ENCODE results near the gene REL.
"Not testable (repeated sequence)": the region's sequence is repeated elsewhere in the genome, so short reads cannot be mapped to it uniquely, and the experiment has no call there.

Gene REL

DNA sequence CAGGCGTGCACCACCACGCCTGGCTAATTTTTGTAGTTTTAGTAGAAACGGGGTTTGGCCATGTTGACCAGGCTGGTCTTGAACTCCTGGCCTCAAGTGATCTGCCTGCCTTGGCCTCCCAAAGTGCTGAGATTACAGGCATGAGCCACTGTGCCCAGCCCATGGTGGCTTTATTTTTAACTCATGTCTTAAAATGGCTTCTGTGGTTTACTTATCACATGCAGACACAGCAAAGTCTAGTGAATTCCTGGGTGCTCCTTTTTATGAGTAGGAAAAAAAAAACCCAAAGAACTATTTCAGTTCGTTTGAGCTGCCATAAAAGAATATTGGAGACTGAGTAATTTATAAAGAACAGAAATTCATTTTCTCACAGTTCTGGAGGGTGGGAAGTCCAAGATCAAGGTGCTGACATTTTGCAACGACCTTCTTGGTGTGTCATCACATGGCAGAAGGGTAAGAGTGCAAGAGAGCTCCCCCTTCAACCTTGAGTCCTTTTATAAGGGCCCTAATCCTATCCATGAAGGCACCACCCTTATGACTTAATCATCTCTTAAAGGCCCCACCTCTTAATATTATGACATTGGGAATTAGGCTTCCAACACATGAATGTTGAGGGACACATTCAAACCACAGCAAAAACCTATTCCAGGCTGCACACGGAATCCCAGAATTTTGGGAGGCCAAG, 12.6 kb upstream of the REL start:
- no peak for DNase-seq

- no peak for DNase-seq
Observed at GRCh38 chr2:60872510-60872928, 8.9 kb upstream of the REL start.

- DNase-seq: no peak
Observed at GRCh38 chr2:60873381-60873780, 8.0 kb upstream of the REL start.

- DNase-seq: no peak
Observed at GRCh38 chr2:60875520-60875919, 5.9 kb upstream of the REL start.

DNA sequence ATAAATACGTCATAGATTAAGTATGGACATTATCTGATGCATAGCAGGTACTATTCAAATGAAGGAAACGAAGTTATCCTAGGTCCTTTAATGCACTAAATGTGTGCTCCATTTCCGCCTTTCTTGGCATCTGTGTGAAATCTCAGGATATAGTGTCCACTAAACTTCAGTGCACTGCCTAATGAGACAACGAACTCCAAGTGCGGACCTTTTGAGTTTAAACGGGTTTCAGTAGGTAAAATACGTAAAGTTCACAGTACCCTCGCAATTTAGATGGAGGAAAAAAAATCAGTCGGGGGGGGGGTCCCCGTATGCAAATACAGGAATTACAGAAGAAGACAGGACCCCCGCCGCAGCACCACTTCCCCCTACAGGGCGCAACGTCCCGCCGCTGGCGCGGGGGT, 729 bp upstream of the REL start:
- no peak for DNase-seq

DNA sequence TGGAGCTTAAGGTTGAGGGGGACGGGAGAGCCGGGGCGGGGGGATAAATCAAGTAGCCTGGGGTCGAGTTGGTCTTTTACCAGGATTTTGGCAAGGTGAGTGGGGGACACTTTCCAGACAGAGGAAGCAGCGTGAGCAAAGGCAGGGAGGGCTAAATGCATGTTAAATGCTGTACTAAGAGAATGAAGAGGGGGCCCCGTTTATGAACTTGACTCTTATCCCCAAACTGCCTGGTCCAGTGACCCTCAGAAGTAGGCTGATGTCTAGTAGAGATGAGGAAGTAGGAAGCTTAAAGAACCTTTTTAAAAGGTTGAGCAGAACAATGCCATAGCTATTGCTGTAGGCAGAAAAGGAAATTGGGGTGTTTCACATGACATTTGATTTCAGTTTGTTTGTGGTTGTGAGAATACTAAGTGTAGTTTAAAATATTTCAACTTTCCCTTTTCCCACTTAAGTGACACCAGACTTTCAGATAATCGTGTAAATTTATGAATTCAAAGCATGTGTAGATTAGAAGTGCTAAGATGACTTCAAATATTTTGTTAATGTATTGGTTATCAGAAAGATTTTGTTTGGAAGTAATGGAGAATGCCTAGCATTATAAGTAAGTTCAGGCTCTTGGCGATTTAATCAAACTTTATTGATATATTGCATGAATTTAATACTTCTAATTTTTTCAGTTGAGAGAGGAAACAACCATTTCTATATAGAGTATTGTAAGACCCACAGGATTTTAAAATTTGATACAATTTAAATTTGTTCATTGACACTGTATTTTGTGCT, 1.8 kb downstream of the REL start:
- peak; percentile 56 for DNase-seq

DNA sequence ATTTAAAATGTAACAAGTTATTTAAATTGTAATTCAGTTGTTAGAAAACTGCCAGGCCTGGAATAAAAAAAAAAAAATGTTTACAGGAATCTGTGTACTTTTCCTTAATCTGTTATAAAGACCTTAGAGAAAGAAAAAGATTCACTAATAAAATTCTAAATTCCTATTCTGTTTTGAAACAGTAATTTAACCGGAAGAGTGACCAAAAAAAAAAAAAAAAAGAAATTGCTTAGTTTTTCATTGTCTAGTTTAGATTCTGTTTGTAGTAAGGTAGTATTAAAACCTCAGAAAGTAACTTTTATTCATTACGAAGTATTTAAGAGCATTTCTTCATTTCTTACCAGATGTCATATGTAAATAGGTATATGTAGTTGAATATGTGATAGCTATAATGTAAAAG, 2.5 kb downstream of the REL start:
- DNase-seq: no peak

DNA sequence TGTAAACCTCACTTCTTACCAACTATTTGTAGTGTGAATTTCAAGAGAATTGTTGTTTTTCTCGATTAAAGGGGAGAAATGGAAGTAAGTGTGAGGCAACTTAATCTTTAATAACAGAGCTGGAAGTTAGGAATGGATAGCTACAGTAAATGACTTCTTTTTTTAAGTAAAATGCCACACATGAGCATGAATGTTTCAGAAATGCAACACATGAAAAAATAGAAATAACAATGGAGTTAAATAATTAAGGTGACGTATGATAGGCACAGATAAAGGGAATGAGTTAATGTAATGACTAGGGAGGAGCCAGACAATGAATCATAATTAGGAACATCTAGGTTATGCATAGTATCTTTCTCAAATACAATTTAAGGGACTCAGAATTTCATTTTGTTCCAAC, 3.4 kb downstream of the REL start:
- no peak for DNase-seq

- no peak for DNase-seq
Observed at GRCh38 chr2:60885683-60886082, 4.3 kb downstream of the REL start.

DNA sequence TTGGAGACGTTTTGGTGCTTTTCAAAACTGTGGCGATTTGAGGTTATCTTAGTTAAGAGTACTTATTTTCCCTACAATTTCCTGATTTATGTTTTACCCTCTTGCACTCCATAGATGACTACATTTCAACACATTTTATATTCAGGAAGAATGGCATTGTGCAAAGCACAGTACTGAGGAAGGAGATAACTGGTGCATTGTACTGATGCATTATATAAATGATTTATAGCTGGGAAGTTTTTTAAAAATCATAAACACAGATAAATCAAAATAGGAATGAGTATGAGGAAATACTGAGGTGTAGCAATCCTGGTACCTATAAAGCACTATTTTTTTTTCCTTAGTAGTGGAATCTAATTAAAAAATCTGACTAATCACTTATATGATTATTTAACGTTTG, 5.6 kb downstream of the REL start:
- peak; percentile 18 for DNase-seq

- peak; percentile 12 for DNase-seq
Observed at GRCh38 chr2:60888853-60889252, 7.5 kb downstream of the REL start.

DNA sequence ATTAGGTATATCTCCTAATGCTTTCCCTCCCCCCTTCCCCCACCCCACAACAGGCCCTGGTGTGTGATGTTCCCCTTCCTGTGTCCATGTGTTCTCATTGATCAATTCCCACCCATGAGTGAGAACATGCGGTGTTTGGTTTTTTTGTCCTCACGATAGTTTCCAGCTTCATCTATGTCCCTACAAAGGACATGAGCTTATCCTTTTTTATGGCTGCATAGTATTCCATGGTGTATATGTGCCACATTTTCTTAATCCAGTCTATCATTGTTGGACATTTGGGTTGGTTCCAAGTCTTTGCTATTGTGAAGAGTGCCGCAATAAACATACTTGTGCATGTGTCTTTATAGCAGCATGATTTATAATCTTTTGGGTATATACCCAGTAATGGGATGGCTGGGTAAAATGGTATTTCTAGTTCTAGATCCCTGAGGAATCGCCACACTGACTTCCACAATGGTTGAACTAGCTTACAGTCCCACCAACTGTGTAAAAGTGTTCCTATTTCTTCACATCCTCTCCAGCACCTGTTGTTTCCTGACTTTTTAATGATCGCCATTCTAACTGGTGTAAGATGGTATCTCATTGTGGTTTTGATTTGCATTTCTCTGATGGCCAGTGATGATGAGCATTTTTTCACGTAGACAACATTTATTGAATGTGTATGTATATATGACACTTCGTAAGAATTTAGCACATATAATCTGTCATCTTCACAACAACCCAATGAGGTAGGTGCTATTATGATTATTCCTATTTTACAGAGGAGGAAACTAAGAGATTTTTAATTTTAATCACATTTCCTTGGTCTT, 8.4 kb downstream of the REL start:
- DNase-seq: not testable (repeated sequence)

GRCh38 chr2:60890393-60890707, 9.0 kb downstream of the REL start:
- no peak for DNase-seq

GRCh38 chr2:60891180-60891579, 9.8 kb downstream of the REL start:
- DNase-seq: no peak

DNA sequence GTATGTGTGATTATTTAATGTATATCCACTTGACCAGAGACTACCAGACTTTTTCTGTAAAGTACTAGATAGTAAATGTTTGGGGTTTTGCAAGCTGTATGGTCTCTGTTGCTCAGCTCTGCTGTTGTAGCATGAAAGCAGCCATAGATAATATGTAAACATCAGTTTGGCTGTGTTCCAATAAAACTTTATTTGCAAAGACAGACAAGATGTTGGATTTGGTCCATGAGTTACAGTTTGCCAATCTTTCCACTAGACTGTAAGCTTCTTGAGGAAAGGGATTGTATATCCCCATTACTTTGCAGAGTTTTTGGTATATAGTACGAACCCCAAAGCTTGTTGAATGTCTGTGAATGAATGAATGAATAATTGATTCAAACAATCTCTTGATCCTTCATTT, 17.2 kb downstream of the REL start:
- DNase-seq: no peak

DNA sequence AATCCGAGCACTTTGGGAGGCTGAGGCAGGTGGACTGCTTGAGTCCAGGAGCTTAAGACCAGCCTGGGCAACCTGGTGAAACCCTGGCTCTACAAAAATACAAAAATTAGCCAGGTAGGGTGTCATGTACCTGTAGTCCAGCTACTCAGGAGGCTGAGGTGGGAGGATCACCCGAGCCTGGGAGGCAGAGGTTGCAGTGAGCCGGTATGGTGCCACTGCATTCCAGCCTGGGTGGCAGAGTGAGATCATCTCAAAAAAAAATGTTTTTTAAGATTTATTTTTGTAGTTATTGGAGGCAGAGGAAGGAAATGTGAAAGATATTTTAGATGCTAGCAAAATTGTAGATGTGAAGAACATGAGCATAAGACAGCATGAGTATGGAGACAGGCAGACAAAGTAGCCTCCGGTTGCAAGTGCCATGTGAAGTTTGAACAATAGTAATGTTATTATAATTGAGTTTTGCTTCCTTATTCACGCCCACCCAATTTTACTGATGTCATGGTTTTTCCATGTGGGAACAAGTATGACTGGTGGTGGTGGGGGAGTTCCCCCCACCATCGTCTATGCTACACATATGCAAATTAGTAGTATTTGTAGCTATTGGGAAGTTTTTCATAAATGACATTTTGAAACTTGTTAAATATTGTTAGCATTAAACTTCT, 18.0 kb downstream of the REL start:
- no peak for DNase-seq

DNA sequence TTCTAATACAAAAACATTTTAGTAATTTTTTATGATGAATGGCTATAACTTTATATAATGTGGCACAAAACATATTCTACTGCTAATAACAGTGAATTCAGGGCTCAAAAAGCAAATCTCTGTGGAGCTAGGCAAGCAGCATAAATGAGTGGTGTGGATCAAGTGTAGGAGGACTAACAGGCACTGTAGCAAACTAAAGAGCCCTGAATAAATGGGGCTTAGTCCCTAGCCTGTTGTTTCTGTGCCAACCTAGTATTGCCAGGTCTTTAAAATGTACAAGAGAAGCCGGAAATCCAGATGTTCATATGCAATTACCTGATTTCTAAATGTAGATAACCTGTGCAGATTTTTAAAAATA, 18.5 kb downstream of the REL start:
- DNase-seq: no peak

DNA sequence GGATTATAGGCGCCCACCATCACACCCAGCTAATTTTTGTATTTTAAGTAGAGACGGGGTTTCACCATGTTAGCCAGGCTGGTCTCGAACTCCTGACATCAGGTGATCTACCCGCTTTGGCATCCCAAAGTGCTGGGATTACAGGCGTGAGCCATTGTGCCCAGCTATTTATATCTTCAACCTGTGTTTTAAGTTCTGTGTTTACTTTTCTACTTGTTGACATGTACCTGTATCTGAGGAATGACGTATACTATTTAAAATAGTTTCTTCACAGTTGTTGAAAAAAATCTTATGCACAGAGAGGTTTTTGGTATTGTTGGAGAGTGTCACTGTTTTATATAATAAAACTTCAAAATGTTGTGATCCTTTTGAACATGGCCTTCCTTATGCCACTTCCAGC, 19.9 kb downstream of the REL start:
- DNase-seq: not testable (repeated sequence)

DNA sequence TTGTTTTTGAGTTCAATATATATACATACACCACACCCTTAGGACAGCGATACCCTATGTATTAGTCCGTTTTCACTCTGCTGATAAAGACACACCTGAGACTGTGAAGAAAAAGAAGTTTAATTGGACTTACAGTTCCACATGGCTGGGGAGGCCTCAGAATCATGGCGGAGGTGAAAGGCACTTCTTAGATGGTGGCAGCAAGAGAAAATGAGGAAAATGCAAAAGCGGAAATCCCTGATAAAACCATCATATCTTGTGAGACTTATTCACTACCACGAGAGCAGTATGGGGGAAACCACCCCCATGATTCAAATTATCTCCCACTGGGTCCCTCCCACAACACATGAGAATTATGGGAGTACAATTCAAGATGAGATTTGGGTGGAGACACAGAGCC, 24.5 kb downstream of the REL start:
- DNase-seq: not testable (repeated sequence)

- no peak for DNase-seq
Observed at GRCh38 chr2:60906395-60906794, 25.0 kb downstream of the REL start.

GRCh38 chr2:60907329-60907728, 26.0 kb downstream of the REL start:
- DNase-seq: no peak

DNA sequence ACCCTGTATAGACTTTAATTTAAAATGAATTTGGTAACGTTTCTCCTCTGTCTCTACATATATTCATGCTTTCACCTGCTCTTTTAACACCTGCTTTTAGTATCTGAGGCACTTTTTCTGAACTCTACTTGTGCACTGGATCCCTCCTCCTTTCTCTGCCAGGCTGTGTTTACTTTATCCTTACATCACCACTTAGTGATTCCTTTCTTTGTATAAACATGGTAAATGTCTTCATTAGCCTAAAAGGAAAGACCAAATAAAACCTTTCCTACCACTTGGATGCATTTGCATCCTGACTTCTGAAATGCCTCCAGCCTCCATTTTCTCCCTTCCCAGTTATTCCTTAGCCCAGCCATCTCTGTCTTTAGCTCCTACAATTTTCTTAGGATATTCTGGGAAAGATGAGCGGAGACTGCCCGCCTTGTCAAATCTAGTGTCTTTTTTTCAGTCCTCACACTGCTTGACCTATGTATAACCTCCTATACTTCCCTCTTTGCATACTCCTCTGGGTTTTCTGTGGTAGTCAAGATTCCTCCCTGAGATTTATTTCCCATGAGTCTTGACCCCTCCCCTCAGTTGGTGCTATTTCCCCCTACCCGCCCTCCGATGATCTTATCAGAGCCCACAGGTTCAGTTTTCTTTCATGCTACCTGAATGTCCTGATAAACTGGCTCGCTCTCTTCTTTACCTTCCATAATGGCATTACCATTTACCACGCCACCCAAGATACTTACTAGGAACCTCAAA, 44.8 kb downstream of the REL start:
- DNase-seq: peak; percentile 44

All from MV-4-11 (cell line).